Astrocyte (in vitro differentiated cells and primary cell): ENCODE results near the gene GARIN5A.

Experiments used
- CTCF ChIP-seq: IDR thresholded peaks from 2 replicates; pipeline ENCODE4 v1.5.1; 2011; ENCODE audit warnings: low read depth, mild to moderate bottlenecking, inconsistent platforms, low read length, moderate library complexity; ENCODE audit not compliant: insufficient read depth
- EZH2 ChIP-seq: IDR thresholded peaks from 2 replicates; pipeline ENCODE4 v1.6.1; 2012; ENCODE audit warnings: mild to moderate bottlenecking, low read length, inconsistent platforms; ENCODE audit not compliant: insufficient read depth

- TF ChIP-seq CTCF, result no peak
- no peak for TF ChIP-seq EZH2
These were observed 11.6 kb downstream of the GARIN5A start for GRCh38 chr19:50465000-50465399.
